ENCODE results near the gene MMP28. TPM values are rescaled to one million over a fixed set of nuclear protein-coding genes. Genes with fewer than 3 reads are reported as not detected.

Gene MMP28
- total RNA-seq: 8.5 and 12.9 TPM in 2 replicates

DNA sequence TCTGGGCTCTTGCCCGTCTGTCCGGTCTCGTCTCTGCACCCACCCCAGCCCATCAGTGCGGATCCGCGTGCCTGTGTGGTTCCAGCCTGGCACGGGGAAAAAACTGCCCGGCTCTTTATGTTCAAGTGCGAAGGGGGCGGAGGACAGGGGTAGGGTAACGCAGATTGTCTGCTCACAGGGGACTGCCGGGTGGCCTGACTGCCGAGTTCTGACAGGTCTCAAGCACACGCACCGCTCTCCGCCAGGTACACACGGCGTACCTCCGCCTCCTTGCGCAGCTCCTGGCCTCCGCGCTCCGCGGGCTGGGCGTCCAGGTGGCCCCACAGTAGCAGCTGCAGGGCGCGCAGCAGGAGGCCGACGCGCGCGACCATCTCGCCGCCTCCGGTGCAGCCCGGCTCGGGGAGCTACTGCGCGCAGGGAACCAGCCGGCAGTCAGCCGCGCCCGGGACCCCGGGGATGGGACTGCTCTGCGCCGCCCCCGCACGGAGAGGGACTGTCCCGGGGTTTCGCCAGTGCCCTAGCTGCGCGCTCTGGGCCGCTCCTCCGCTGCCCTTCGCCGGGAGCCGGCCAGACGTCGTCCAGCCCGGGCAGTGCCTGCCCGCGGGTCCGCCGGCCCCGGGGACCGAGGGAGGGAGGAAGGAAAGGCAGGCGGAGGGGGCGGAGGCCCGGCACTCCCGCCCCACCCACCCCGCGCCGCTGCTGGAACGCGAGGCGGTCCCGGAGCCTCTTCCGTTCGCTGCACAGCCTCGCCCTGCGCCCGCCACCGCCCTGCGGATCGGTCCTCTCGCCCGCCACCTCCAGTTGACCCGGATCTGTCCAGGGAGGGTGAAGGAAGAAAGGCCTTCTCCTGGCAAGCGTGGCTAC, at the start of gene MMP28:
Gene MMP28, minus strand, starts transcription at position 635 of the 864 bp plus-strand sequence. Its CDS starts 264 bp downstream, at position 371.

DNA sequence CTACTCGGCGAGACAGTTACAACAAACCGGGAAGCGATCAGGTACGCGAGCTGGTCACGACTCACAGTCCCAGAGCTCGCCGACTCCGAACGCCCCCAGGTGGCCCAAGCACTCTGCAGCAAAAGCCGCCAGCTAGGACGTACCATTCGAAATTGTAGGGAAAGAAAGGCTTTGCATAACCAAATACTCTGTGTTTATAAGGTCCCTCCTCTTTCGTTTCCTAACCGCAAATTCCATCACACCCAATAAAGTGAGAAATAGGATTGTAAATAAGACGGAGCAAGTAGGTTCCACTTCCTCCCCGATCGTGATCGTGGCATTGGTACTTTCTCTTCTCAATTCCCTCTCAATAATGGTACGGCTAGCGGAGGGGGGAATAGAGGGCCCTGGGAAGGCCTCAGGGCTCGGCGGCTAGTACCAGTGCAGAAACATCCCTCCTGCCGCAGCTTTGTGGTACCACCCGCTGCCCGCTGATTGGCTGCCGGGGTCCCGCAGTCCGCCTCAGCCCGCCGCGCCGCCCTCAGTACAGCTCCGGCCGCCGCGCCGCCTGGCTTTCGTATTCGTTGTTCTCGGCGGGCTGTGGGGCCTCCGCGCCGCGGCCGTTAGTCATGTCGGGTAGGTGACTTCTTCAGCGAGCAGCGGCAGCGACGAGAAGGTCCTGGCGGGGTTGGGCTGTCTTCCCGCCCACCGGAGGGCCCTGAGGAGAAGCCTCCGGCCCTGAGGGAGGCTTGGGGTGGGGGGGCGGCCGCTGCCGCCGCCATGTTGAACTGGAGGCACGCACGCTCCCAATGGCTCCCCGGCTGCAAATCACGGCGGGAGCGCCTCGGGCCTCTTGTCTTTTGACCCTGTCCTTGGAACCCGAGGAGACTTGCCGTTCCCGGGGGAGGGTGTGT, 13.8 kb upstream of the MMP28 start, which contains the start of gene TAF15:
Gene TAF15, plus strand, starts transcription at position 523 of the 893 bp plus-strand sequence. Its CDS starts 86 bp downstream, at position 609.

DNA sequence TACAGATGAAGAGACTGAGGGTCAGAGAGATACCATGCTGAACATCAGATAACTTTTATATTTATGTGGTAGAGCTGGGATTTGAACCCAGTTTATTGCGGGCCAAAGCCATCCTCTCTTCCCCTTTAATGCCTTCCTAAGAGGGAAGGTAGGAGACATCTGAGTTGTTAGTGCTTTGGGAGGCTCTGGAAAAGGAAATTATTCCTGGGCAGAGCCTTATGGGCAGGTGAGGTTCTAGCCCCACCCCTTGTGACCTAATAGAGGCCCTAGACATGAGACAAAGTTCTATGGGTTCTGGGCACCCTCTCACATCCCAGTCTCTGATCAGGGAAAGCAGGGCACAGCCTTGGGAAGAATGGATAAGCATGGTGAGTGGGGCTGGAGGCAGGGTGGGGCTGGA, 34.9 kb downstream of the MMP28 start, which contains the start of gene C17orf50:
Gene C17orf50, plus strand, starts transcription at position 301 of the 400 bp plus-strand sequence. Its CDS starts 55 bp downstream, at position 356.

DNA sequence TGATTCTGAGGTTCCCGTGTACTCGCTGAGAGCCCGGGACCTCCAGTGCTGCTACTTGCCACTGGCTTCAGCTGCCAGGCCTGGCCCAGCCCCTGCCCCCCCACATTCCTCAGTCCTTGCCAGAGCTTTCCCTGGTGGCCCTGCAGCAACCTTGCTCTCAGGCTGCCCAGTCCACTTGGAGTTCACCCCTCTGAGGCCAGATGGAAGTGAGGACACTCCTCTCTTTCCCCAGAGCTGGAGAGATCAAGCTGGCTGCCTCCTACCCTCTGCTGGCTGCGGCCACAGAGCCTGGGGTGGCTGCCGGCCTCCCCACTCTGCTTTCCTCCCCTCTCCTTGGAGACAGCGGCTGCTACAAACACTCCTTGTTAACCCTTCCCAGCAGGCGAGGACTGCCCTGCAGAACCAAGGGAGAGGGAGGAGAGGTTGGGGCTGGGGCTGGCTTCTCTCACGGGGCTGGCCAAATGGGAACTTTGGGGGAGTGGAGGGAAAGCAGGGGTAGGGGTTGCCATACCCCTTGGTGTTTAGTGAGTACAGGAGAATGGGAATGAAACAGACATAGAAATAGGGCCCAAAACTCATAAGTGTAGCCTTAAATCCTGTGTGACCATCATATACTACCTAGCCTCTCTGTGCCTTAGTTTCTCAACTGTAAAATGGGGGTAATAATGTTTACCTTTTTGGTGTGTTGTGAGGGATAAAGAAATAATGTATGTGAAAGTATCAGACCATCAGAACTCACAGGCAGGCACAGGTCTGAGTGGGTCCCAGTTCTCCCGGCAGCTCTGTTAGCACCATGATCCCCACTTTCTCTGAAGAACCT, 42.3 kb downstream of the MMP28 start, which contains the start of gene GAS2L2:
Gene GAS2L2, minus strand, starts transcription at position 295 of the 820 bp plus-strand sequence. CDS start 389 bp downstream, outside the sequence.

GRCh38 chr17:35731239-35731916, 64.1 kb downstream of the MMP28 start, which contains the start of gene RASL10B:
Gene RASL10B (plus strand): TSS chr17:35731639. CDS start chr17:35735185, 3,546 bp downstream.

Other genes starting within 250 kb of the MMP28 start
- gene SLFN14, start 234.8 kb downstream of the MMP28 start, total RNA-seq: not detected in 2 replicates
- gene PEX12, start 217.1 kb downstream of the MMP28 start, total RNA-seq: 5.8 and 7.2 TPM in 2 replicates
- gene AP2B1, start 208.3 kb downstream of the MMP28 start, total RNA-seq: 43.6 and 52.9 TPM in 2 replicates
- gene RASL10B, start 64.0 kb downstream of the MMP28 start, total RNA-seq: 9.6 and 11.9 TPM in 2 replicates
- gene GAS2L2, start 42.4 kb downstream of the MMP28 start, total RNA-seq: 0.23 TPM in 1 of 2 replicates, not detected in the other
- not detected in 2 replicates for gene C17orf50, start 34.8 kb downstream of the MMP28 start, total RNA-seq
- gene TAF15, start 13.8 kb upstream of the MMP28 start, total RNA-seq: 17.7 and 40.2 TPM in 2 replicates
- not detected in 2 replicates for gene HEATR9, start 73.2 kb upstream of the MMP28 start, total RNA-seq
- not detected in 2 replicates for gene CCL5, start 84.7 kb upstream of the MMP28 start, total RNA-seq
- gene RDM1, start 135.1 kb upstream of the MMP28 start, total RNA-seq: 0.70 TPM in 1 of 2 replicates, not detected in the other
- gene LYZL6, start 148.1 kb upstream of the MMP28 start, total RNA-seq: not detected in 2 replicates
- not detected in 2 replicates for gene CCL16, start 185.9 kb upstream of the MMP28 start, total RNA-seq
- gene CCL14, start 191.1 kb upstream of the MMP28 start, total RNA-seq: not detected in 2 replicates
- gene CCL15, start 205.9 kb upstream of the MMP28 start, total RNA-seq: not detected in 2 replicates
- gene CCL23, start 222.3 kb upstream of the MMP28 start, total RNA-seq: not detected in 2 replicates